GM12878 (cell line): ENCODE data around the gene MAGI2. TPM values are rescaled to one million over a fixed set of nuclear protein-coding genes. Genes with fewer than 3 reads are reported as not detected.

ENCODE experiments used
- ATAC-seq: fragments of 200-7000 bp; cut with Tn5 transposase; 3 replicates; pipeline ENCODE4 v1.9.1; 2020; ENCODE audit warnings: mild to moderate bottlenecking, moderate library complexity
- BruUV-seq: library from RNA; stranded (reverse); fragments of 400-500 nt; replicated peaks from 2 replicates; lab custom pipeline; 2021; lab: Mats Ljungman, UMichigan
- CTCF ChIA-PET: fragments of 300-600 bp; sonication (Branson Sonifier 250); formaldehyde crosslinking; extraction: SDS; loops from one replicate; lab custom pipeline; 2021; ENCODE audit warnings: inconsistent platforms; lab: Yijun Ruan, JAX
- POLR2A ChIA-PET: fragments of 350-600 bp; formaldehyde crosslinking; extraction: SDS; loops from one replicate; lab custom pipeline; 2021; ENCODE audit warnings: inconsistent platforms; lab: Charles Lee
- RAD21 ChIA-PET: fragments of 300-600 bp; sonication (Branson Sonifier 250); formaldehyde crosslinking; loops from one replicate; lab custom pipeline; 2023; ENCODE audit warnings: antibody characterized with exemption; ENCODE audit not compliant: unreplicated experiment; lab: Charles Lee
- SMC1A ChIA-PET: fragments of 300-600 bp; sonication (Branson Sonifier 250); formaldehyde crosslinking; loops from one replicate; lab custom pipeline; 2023; ENCODE audit not compliant: unreplicated experiment, uncharacterized antibody; lab: Charles Lee
- DNase-seq: peaks from one replicate; pipeline ENCODE4 v3.0.0-alpha.2; 2011; ENCODE audit warnings: low read depth, low spot score
- FAIRE-seq: peaks from 3 replicates; lab custom pipeline; 2011; peaks lifted over from hg19 to GRCh38; lab: Jason Lieb, UNC
- H2AFZ ChIP-seq: 2 replicates; pipeline ENCODE4 v1.6.0; 2011; ENCODE audit warnings: low read depth, low read length, control low read depth; ENCODE audit not compliant: control insufficient read depth
- H3K27ac ChIP-seq: 2 replicates; pipeline ENCODE4 v1.5.1; 2011; ENCODE audit warnings: control low read depth; ENCODE audit not compliant: control insufficient read depth, insufficient read depth
- H3K27me3 ChIP-seq, 2 experiments: replicated peaks in 1 of 2; 2 replicates each; pipeline versions ENCODE4 v1.6.0 to v1.6.1; 2011; ENCODE audit warnings: low read length in 1 of 2; ENCODE audit not compliant: control insufficient read depth in 2 of 2, insufficient read depth in 2 of 2
- H3K36me3 ChIP-seq, 2 experiments: 2 replicates each; pipeline ENCODE4 v1.5.1; 2011; ENCODE audit warnings: low read length in 1 of 2; ENCODE audit not compliant: control insufficient read depth in 2 of 2, insufficient read depth in 2 of 2
- H3K4me1 ChIP-seq: 2 replicates; pipeline ENCODE4 v1.6.1; 2011; ENCODE audit warnings: mild to moderate bottlenecking, low read length, moderate library complexity, mixed read lengths; ENCODE audit not compliant: control insufficient read depth, insufficient read depth
- H3K4me2 ChIP-seq: 2 replicates; pipeline ENCODE4 v1.6.0; 2011; ENCODE audit warnings: control low read depth; ENCODE audit not compliant: control insufficient read depth, insufficient read depth
- H3K4me3 ChIP-seq: fragments of 200-600 bp; sonication (generic); 2 replicates; pipeline ENCODE4 v1.5.1; 2016
- H3K79me2 ChIP-seq: 2 replicates; pipeline ENCODE4 v1.6.0; 2011; ENCODE audit warnings: low read length; ENCODE audit not compliant: control insufficient read depth, insufficient read depth
- H3K9ac ChIP-seq: 2 replicates; pipeline ENCODE4 v1.8.0; 2011; ENCODE audit warnings: low read length, control low read depth, mixed read lengths; ENCODE audit not compliant: control insufficient read depth, insufficient read depth
- H3K9me3 ChIP-seq: replicated peaks from 3 replicates; pipeline ENCODE4 v1.5.1; 2011; ENCODE audit warnings: mild to moderate bottlenecking, low read length; ENCODE audit not compliant: control insufficient read depth, insufficient read depth
- H4K20me1 ChIP-seq: 2 replicates; pipeline ENCODE4 v1.6.0; 2011; ENCODE audit not compliant: control insufficient read depth, insufficient read depth
- E4F1 ChIP-seq: fragments of 450-650 bp; IDR thresholded peaks from 2 replicates; pipeline ENCODE4 v1.6.1; 2018; ENCODE audit warnings: borderline replicate concordance, mild to moderate bottlenecking; ENCODE audit not compliant: partially characterized antibody
- HDGF ChIP-seq: fragments of 450-650 bp; IDR thresholded peaks from 2 replicates; pipeline ENCODE4 v1.6.1; 2016; ENCODE audit warnings: antibody characterized with exemption
- IRF4 ChIP-seq: IDR thresholded peaks from 2 replicates; pipeline ENCODE4 v1.6.1; 2011; ENCODE audit warnings: low read depth, low read length
- IRF5 ChIP-seq: fragments of 450-650 bp; IDR thresholded peaks from 2 replicates; pipeline ENCODE4 v1.6.1; 2017; ENCODE audit warnings: borderline replicate concordance
- JUNB ChIP-seq: IDR thresholded peaks from 2 replicates; pipeline ENCODE4 v1.6.1; 2016; ENCODE audit warnings: antibody characterized with exemption, mild to moderate bottlenecking
- NFXL1 ChIP-seq: fragments of 450-650 bp; IDR thresholded peaks from 2 replicates; pipeline ENCODE4 v1.6.1; 2017; ENCODE audit warnings: antibody characterized with exemption, mild to moderate bottlenecking, borderline replicate concordance
- NR2C1 ChIP-seq: fragments of 450-650 bp; IDR thresholded peaks from 2 replicates; pipeline ENCODE4 v1.6.1; 2017; ENCODE audit warnings: antibody characterized with exemption, mild to moderate bottlenecking, moderate library complexity
- NRF1 ChIP-seq: conservative IDR thresholded peaks from 2 replicates; pipeline ENCODE4 v1.6.1; 2011; ENCODE audit warnings: mild to moderate bottlenecking, low read depth, low read length, improper control_type of control experiment
- PRDM15 ChIP-seq: fragments of 450-650 bp; formaldehyde crosslinking; IDR thresholded peaks from 2 replicates; pipeline ENCODE4 v1.4.0; 2020; ENCODE audit warnings: mild to moderate bottlenecking, moderate library complexity
- RB1 ChIP-seq: fragments of 450-650 bp; formaldehyde crosslinking; IDR thresholded peaks from 2 replicates; pipeline ENCODE4 v1.6.1; 2017; ENCODE audit warnings: mild to moderate bottlenecking, borderline replicate concordance
- RBBP5 ChIP-seq: fragments of 200-600 bp; sonication (generic); conservative IDR thresholded peaks from 2 replicates; pipeline ENCODE4 v1.6.1; 2016
- SMAD5 ChIP-seq: IDR thresholded peaks from 2 replicates; pipeline ENCODE4 v1.6.1; 2016; ENCODE audit warnings: antibody characterized with exemption, low read depth
- TAF1 ChIP-seq: IDR thresholded peaks from 2 replicates; pipeline ENCODE4 v1.6.1; 2011; ENCODE audit warnings: mild to moderate bottlenecking, low read depth, low read length, borderline replicate concordance
- ZZZ3 ChIP-seq: IDR thresholded peaks from 2 replicates; pipeline ENCODE4 v1.6.1; 2011; ENCODE audit warnings: low read depth; ENCODE audit not compliant: control insufficient read depth, insufficient read length
- in situ Hi-C: fragments of 300-500 bp; cut with MboI; formaldehyde crosslinking; loops from 9 replicates; pipeline ENCODE4 v1.14.3; 2018; ENCODE audit warnings: mixed read lengths
- intact Hi-C: fragments of 100-400 bp; cut with micrococcal nuclease; formaldehyde crosslinking; loops from one replicate; pipeline ENCODE4 v1.14.2; 2022; ENCODE audit not compliant: unreplicated experiment
- polyA plus RNA-seq, 11 experiments: library from polyadenylated mRNA; depleted of rRNA in 4 of 11; unstranded in 6 of 11; stranded (reverse) in 5 of 11; fragments of >200 nt; fragmentation: Nextera tagmentation in 4 of 11; fragmentation: Illumina TruSeq in 1 of 11; extraction: Ambion mirVana in 4 of 11; extraction: Trizol in 1 of 11; gene quantifications; 1 replicate in 1 of 11; 2 replicates in 10 of 11; pipeline versions ENCODE4 v1.2.1 to v1.2.3, GENCODE V29; 2011 to 2016; ENCODE audit warnings: inconsistent platforms in 2 of 11, missing spikeins in 2 of 11, low read depth in 1 of 11
- total RNA-seq, 4 experiments: library from RNA; depleted of rRNA in 3 of 4; stranded (reverse); fragments of >200 nt in 3 of 4; fragmentation: Illumina TruSeq in 1 of 4; extraction: Trizol in 1 of 4; gene quantifications; 2 replicates each; pipeline versions ENCODE4 v1.2.1 to v1.2.3, GENCODE V29; 2013 to 2021
- TF ChIP-seq, protein P1 (sequence below): IDR thresholded peaks from 2 replicates; pipeline ENCODE4 v1.6.1; 2011; ENCODE audit warnings: borderline replicate concordance, low read depth, mild to moderate bottlenecking, moderate library complexity, low read length; ENCODE audit not compliant: insufficient read depth, poor library complexity, severe bottlenecking

The MAGI2 gene
- total and polyA plus RNA-seq, 10 of the 15 experiments (the other 5 are each of a cell fraction or from before 2014, with no cell fraction given) = 0.01 to 0.31 (median 0.05) TPM; not detected in 2

DNA sequence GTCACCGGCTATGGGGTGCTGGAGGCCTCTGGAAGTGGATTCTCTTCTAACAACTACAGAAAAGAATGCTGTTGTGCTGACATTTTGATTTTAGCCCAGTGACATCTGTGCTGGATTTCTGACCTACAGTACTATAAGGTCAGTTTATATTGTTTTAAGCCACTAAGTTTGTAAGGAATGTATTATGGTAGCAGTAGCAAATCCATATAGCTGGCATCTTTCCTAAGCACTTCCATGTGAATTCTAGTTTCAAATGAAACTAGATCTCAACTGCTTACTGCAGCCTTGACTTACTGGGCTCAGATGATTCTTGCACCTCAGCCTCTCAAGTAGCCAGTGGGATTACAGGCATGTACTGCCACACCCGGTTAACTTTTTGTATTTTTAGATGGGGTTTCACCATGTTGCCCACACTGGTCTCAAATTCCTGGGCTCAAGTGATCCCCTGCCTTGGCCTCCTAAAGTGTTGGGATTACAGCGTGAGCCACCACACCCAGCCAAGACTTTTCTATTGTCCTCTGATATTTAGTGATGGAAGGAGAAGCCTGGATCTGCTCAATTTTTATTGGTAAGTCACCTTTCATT, 1240.9 kb downstream of the MAGI2 start (continued):
- TF ChIP-seq, protein P1, sequence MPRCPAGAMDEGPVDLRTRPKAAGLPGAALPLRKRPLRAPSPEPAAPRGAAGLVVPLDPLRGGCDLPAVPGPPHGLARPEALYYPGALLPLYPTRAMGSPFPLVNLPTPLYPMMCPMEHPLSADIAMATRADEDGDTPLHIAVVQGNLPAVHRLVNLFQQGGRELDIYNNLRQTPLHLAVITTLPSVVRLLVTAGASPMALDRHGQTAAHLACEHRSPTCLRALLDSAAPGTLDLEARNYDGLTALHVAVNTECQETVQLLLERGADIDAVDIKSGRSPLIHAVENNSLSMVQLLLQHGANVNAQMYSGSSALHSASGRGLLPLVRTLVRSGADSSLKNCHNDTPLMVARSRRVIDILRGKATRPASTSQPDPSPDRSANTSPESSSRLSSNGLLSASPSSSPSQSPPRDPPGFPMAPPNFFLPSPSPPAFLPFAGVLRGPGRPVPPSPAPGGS = no peak
- no peak for TF ChIP-seq NR2C1

- DNase-seq (no peak), ATAC-seq (no peak), FAIRE-seq (no peak)
- H3K79me2 ChIP-seq = no peaks in the 10 kb centered on the region
- SMC1A ChIA-PET = interaction anchor here (1.8 kb wide), 1 partner anchor 19 kb away, joined by 4 read pairs; no protein-coding TSS in a partner anchor
- RAD21 ChIA-PET = no interaction called here
- H3K4me3 ChIP-seq = no peak overlapping the region
- no peaks in the 10 kb centered on the region for H3K27me3 ChIP-seq
- intact Hi-C loops = no loop called here
- no peaks in the 10 kb centered on the region for H3K4me1 ChIP-seq
- no peak overlapping the region for H3K9ac ChIP-seq
- no peaks in the 10 kb centered on the region for H3K9me3 ChIP-seq
- CTCF ChIA-PET = no interaction called here
- H4K20me1 ChIP-seq = no peaks in the 10 kb centered on the region
- in situ Hi-C loops = no loop called here
- H2AFZ ChIP-seq = no peak overlapping the region
- H3K4me2 ChIP-seq = no peak overlapping the region
- no peaks in the 10 kb centered on the region for H3K36me3 ChIP-seq
- no peak overlapping the region for H3K27ac ChIP-seq
- BruUV-seq = no TSS peak
- POLR2A ChIA-PET = no interaction called here
- no peak for TF ChIP-seq SMAD5
- TF ChIP-seq RB1 = no peak
- no peak for TF ChIP-seq IRF4
- no peak for TF ChIP-seq NRF1
- no peak for TF ChIP-seq TAF1
- TF ChIP-seq ZZZ3 = no peak
- TF ChIP-seq RBBP5 = no peak
- TF ChIP-seq PRDM15 (CRISPR knock-in tag) = no peak
- no peak for TF ChIP-seq E4F1
- no peak for TF ChIP-seq HDGF
- no peak for TF ChIP-seq NFXL1
- no peak for TF ChIP-seq JUNB
- no peak for TF ChIP-seq IRF5
Observed at GRCh38 chr7:78207269-78207668, 1246.2 kb downstream of the MAGI2 start.
